Suprapubic skin (tissue), 4 donors: Measurements from ENCODE around the gene CEACAM16. TPM values are rescaled to one million over a fixed set of nuclear protein-coding genes. Genes with fewer than 3 reads are reported as not detected.

Experiments
- DNase-seq, 2 donors: peaks; one replicate each; pipeline ENCODE4 v3.0.0-alpha.2; 2019; ENCODE audit warnings: low spot score in 2 of 2
- H3K27ac ChIP-seq: fragments of 200-600 bp; sonication (generic); one replicate; pipeline ENCODE4 v1.5.1; 2019
- H3K27me3 ChIP-seq: fragments of 200-600 bp; sonication (generic); one replicate; pipeline ENCODE4 v1.5.1; 2019
- H3K36me3 ChIP-seq: fragments of 200-600 bp; sonication (generic); one replicate; pipeline ENCODE4 v1.5.1; 2019
- H3K4me1 ChIP-seq: fragments of 200-600 bp; sonication (generic); one replicate; pipeline ENCODE4 v1.5.1; 2019
- H3K4me3 ChIP-seq: fragments of 200-600 bp; sonication (generic); one replicate; pipeline ENCODE4 v1.5.1; 2019; ENCODE audit warnings: mild to moderate bottlenecking
- H3K9me3 ChIP-seq: fragments of 200-600 bp; sonication (generic); one replicate; pipeline ENCODE4 v1.5.1; 2019
- CTCF ChIP-seq, 2 donors: fragments of 200-600 bp in 1 of 2; fragments of 450-650 bp in 1 of 2; sonication (generic) in 1 of 2; IDR thresholded peaks; one replicate each; pipeline ENCODE4 v1.5.1; 2016 to 2019; ENCODE audit warnings: antibody characterized with exemption in 2 of 2, mild to moderate bottlenecking in 1 of 2, moderate library complexity in 1 of 2
- EP300 ChIP-seq: sonication (generic); formaldehyde crosslinking; IDR thresholded peaks from one replicate; pipeline ENCODE4 v1.6.1; 2017; ENCODE audit warnings: antibody characterized with exemption
- POLR2A ChIP-seq, 2 donors: fragments of 450-650 bp; IDR thresholded peaks; one replicate each; pipeline ENCODE4 v1.6.1; 2017; ENCODE audit warnings: antibody characterized with exemption in 2 of 2, mild to moderate bottlenecking in 2 of 2, moderate library complexity in 2 of 2
- POLR2AphosphoS5 ChIP-seq, 3 donors: sonication (generic); formaldehyde crosslinking; IDR thresholded peaks; one replicate each; pipeline ENCODE4 v1.6.1; 2017; ENCODE audit warnings: antibody characterized with exemption in 3 of 3
- WGBS: methylation state at CpG from one replicate; pipeline ENCODE4 v1.1.5; 2018; 5-methylcytosine and 5-hydroxymethylcytosine counted together
- total RNA-seq, 4 donors: library from RNA; depleted of rRNA; stranded (reverse); fragments of >200 nt; gene quantifications; one replicate each; pipeline ENCODE4 v1.1.0, GENCODE V29; 2016

Gene CEACAM16
- total RNA-seq, 4 donors from 2014 or later, result not detected

DNA sequence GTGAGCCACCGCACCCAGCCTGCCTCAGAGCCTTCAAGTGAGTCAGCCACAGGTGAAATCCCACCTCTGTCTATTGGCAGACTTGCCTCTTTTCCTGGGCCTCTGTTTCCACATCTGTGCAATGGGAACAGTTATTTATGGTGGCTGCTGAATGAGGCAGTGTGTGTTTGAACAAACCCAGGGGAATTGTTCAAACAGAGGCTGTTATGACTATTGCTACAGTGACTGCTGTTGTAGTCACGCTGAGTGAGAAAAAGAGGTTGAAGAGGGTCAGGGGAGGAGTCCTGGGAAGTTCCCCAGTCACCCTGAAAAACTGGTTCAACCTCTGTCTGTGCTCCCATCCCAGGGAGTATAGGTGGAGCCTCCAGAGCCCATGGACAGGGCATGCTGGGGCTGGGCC lies 27.6 kb upstream of the CEACAM16 start, which contains the start of gene CEACAM19:
CEACAM19 (plus strand) TSS at position 83 of the 400 bp plus-strand sequence. CDS start 450 bp downstream, outside the sequence.
- no peaks in the 10 kb centered on the region for H3K9me3 ChIP-seq
- H3K27ac ChIP-seq, result peak within 1 kb of the TSS; percentile 51
- WGBS, result 64% methylated on average over 2 of the region's 2 CpGs
- TF ChIP-seq CTCF (IDR thresholded peaks at IDR 0.05) (no peak), POLR2AphosphoS5 (IDR thresholded peaks at IDR 0.05) (peak in 1 of 3 donors; percentile 51)
- no peak within 1 kb of the TSS for H3K4me3 ChIP-seq
- H3K27me3 ChIP-seq, result no peaks in the 10 kb centered on the region
- H3K36me3 ChIP-seq, result no peaks in the 10 kb centered on the region
- H3K4me1 ChIP-seq, result peaks cover 6% of the 10 kb centered on the region
- no peak for DNase-seq

DNA sequence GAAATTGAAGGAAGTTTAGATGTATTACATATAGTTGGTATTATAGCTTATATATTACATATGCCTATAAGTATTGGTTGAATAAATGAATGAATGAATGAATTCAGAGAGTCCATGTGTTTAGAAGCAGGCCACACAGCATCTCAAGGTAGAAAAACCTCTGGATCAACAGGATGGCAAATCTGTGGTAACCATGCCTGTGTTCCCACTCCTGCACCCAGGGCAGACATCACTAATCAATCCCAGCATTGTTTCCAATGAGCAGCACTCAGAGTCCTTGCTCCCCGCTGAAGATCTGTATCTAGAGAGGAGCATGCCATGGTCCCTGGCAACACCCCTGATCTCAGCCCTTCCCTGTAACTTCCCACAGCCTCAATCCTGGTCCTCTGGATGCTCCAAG lies 26.7 kb upstream of the CEACAM16 start:
- 50% methylated on average over 1 of the region's 1 CpG for WGBS
- H3K36me3 ChIP-seq, result no peaks in the 10 kb centered on the region
- DNase-seq, result no peak
- TF ChIP-seq POLR2AphosphoS5 (IDR thresholded peaks at IDR 0.05) (no peak), POLR2A (IDR thresholded peaks at IDR 0.05) (no peak), CTCF (IDR thresholded peaks at IDR 0.05) (no peak), EP300 (no peak)
- no peaks in the 10 kb centered on the region for H3K27me3 ChIP-seq
- H3K4me3 ChIP-seq, result no peak overlapping the region
- no peaks in the 10 kb centered on the region for H3K9me3 ChIP-seq
- H3K27ac ChIP-seq, result no peak overlapping the region
- H3K4me1 ChIP-seq, result peaks cover 9% of the 10 kb centered on the region

DNA sequence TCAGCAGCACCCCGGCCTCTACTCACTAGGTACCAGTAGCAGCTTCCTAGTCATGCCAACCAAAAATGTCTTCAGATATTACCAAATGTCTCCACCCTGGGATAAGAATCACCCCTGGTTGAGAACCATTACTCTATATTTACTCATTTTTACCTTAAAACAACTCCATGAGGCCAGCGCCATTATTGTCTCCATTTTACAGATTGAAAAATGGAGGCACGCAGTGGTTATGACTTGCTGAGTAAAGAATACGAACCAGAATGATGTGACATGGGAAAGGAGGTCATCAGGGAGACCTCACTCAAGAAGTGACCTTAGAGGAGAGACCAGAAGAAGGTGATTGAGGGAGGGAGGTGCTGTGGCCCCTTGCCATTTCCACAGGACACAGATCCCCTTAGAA lies 25.4 kb upstream of the CEACAM16 start:
- 92% methylated on average over 4 of the region's 4 CpGs for WGBS
- H3K4me3 ChIP-seq, result no peak overlapping the region

GRCh38 chr19:44675521-44675920 lies 23.4 kb upstream of the CEACAM16 start:
- peaks cover 10% of the 10 kb centered on the region for H3K4me1 ChIP-seq
- WGBS, result 91% methylated on average over 6 of the region's 6 CpGs
- H3K27ac ChIP-seq, result no peak overlapping the region

More for the DNA sequence above, 25.4 kb upstream of the CEACAM16 start:
- TF ChIP-seq POLR2A (IDR thresholded peaks at IDR 0.05) (no peak), POLR2AphosphoS5 (IDR thresholded peaks at IDR 0.05) (no peak), CTCF (IDR thresholded peaks at IDR 0.05) (no peak), EP300 (no peak)
- DNase-seq, result no peak
- Histone ChIP-seq H3K9me3 (no peaks in the 10 kb centered on the region), H3K4me1 (peaks cover 10% of the 10 kb centered on the region), H3K27ac (no peak overlapping the region), H3K27me3 (no peaks in the 10 kb centered on the region), H3K36me3 (no peaks in the 10 kb centered on the region)

More at GRCh38 chr19:44675521-44675920, 23.4 kb upstream of the CEACAM16 start:
- Histone ChIP-seq H3K9me3 (no peaks in the 10 kb centered on the region), H3K27me3 (no peaks in the 10 kb centered on the region), H3K36me3 (peaks cover 4% of the 10 kb centered on the region), H3K4me3 (no peak overlapping the region)
- TF ChIP-seq POLR2AphosphoS5 (IDR thresholded peaks at IDR 0.05), result no peak
- no peak for TF ChIP-seq EP300
- no peak for TF ChIP-seq CTCF (IDR thresholded peaks at IDR 0.05)
- TF ChIP-seq POLR2A (IDR thresholded peaks at IDR 0.05), result no peak
- DNase-seq, result no peak
